RWPE2 (cell line): ENCODE measurements around the gene DNASE1.

Source experiments
- ATAC-seq: fragments of 200-7000 bp; cut with Tn5 transposase; 3 replicates; pipeline ENCODE4 v1.9.1; 2021; ENCODE audit warnings: low read depth
- DNase-seq: peaks from one replicate; pipeline ENCODE4 v3.0.0-alpha.2; 2020; ENCODE audit warnings: low spot score
- H3K27ac ChIP-seq: fragments of 450-650 bp; 2 replicates; pipeline ENCODE4 v1.5.1; 2017; ENCODE audit warnings: mild to moderate bottlenecking; ENCODE audit not compliant: poor library complexity, severe bottlenecking
- H3K27me3 ChIP-seq: fragments of 250-450 bp; sonication (Bioruptor Pico); 2 replicates; pipeline ENCODE4 v1.5.1; 2021; ENCODE audit warnings: mild to moderate bottlenecking, moderate library complexity; ENCODE audit not compliant: insufficient read depth, poor library complexity, severe bottlenecking
- H3K36me3 ChIP-seq: fragments of 250-450 bp; sonication (Bioruptor Pico); 2 replicates; pipeline ENCODE4 v1.5.1; 2020; ENCODE audit warnings: low read depth, mild to moderate bottlenecking, moderate library complexity
- H3K4me1 ChIP-seq: fragments of 250-450 bp; sonication (Bioruptor Pico); 2 replicates; pipeline ENCODE4 v1.5.1; 2021; ENCODE audit warnings: mild to moderate bottlenecking, moderate library complexity; ENCODE audit not compliant: insufficient read depth, poor library complexity, severe bottlenecking
- H3K4me3 ChIP-seq: fragments of 250-450 bp; sonication (Bioruptor Pico); 2 replicates; pipeline ENCODE4 v1.5.1; 2021; ENCODE audit warnings: mild to moderate bottlenecking, moderate library complexity; ENCODE audit not compliant: severe bottlenecking
- H3K9me3 ChIP-seq: fragments of 250-450 bp; sonication (Bioruptor Pico); 2 replicates; pipeline ENCODE4 v1.5.1; 2021; ENCODE audit warnings: mild to moderate bottlenecking, moderate library complexity; ENCODE audit not compliant: severe bottlenecking
- CTCF ChIP-seq: fragments of 450-650 bp; IDR thresholded peaks from one replicate; pipeline ENCODE4 v1.5.1; 2017; ENCODE audit warnings: mild to moderate bottlenecking, moderate library complexity; ENCODE audit not compliant: poor library complexity, severe bottlenecking

Gene DNASE1

GRCh38 chr16:3609895-3610697, 44.4 kb upstream of the DNASE1 start:
- Histone ChIP-seq H3K4me3 (peak overlapping the region; percentile 97), H3K4me1 (peaks cover 7% of the 10 kb centered on the region), H3K36me3 (peaks cover 10% of the 10 kb centered on the region), H3K27me3 (no peaks in the 10 kb centered on the region), H3K9me3 (no peaks in the 10 kb centered on the region), H3K27ac (no peak overlapping the region)
- no peak for TF ChIP-seq CTCF
- ATAC-seq (no peak), DNase-seq (no peak)

- Histone ChIP-seq H3K4me3 (peak overlapping the region; percentile 97), H3K9me3 (no peaks in the 10 kb centered on the region), H3K27me3 (no peaks in the 10 kb centered on the region), H3K4me1 (peaks cover 7% of the 10 kb centered on the region), H3K36me3 (peaks cover 6% of the 10 kb centered on the region), H3K27ac (peak overlapping the region; percentile 46)
- no peak for TF ChIP-seq CTCF
- no peak for DNase-seq
- ATAC-seq, result no peak; the same call in none of the 3 replicates
Measured at GRCh38 chr16:3610698-3611145, 43.8 kb upstream of the DNASE1 start.

GRCh38 chr16:3611146-3611975, 43.1 kb upstream of the DNASE1 start, which contains the start of gene SLX4:
Gene SLX4, minus strand, starts transcription at chr16:3611606. Its CDS starts 2,642 bp downstream, at chr16:3608964.
- Histone ChIP-seq H3K4me3 (peak within 1 kb of the TSS; percentile 97), H3K27ac (peak within 1 kb of the TSS; percentile 46), H3K27me3 (no peaks in the 10 kb centered on the region), H3K4me1 (peaks cover 7% of the 10 kb centered on the region), H3K36me3 (peaks cover 12% of the 10 kb centered on the region), H3K9me3 (no peaks in the 10 kb centered on the region)
- no peak for TF ChIP-seq CTCF
- peak; percentile 85 for ATAC-seq
- DNase-seq, result peak; percentile 85

GRCh38 chr16:3612510-3613466, 41.7 kb upstream of the DNASE1 start:
- H3K27ac ChIP-seq, result peak overlapping the region; percentile 46
- DNase-seq (no peak), ATAC-seq (no peak)
- peaks cover 12% of the 10 kb centered on the region for H3K4me1 ChIP-seq
- H3K36me3 ChIP-seq, result peaks cover 12% of the 10 kb centered on the region
- H3K9me3 ChIP-seq, result no peaks in the 10 kb centered on the region
- no peaks in the 10 kb centered on the region for H3K27me3 ChIP-seq
- TF ChIP-seq CTCF, result no peak
- peak overlapping the region; percentile 97 for H3K4me3 ChIP-seq
